ENCODE results near the gene SIX5.

DNA sequence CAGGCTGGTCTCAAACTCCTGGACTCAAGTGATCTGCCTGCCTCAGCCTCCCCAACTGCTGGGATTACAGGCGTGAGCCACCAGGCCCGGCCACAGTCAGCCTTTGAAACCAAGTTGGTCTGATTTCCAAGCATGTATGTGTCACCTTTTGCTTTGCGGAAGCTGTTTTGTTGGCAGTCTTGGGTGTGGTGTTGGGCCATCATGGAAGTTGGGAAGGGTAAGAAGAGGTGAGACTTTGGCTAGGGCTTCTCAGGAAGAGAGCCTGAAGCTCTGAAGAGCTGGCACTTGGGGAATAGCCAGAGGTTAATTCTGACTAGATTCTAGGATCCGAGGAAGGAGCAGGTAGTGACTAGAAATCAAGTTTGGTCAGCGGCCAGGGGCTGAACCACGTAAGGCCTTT, 43.2 kb upstream of the SIX5 start:
- TF ChIP-seq RFX5 (IDR thresholded peaks at IDR 0.05; ENCODE audit: low read depth, low read length), result no peak
- no peak for TF ChIP-seq MAX (CRISPR knock-in tag; IDR thresholded peaks at IDR 0.05)
- TF ChIP-seq EZH2 (IDR thresholded peaks at IDR 0.05; ENCODE audit: borderline replicate concordance, low read depth, low read length), result no peak
- TF ChIP-seq, protein P1, sequence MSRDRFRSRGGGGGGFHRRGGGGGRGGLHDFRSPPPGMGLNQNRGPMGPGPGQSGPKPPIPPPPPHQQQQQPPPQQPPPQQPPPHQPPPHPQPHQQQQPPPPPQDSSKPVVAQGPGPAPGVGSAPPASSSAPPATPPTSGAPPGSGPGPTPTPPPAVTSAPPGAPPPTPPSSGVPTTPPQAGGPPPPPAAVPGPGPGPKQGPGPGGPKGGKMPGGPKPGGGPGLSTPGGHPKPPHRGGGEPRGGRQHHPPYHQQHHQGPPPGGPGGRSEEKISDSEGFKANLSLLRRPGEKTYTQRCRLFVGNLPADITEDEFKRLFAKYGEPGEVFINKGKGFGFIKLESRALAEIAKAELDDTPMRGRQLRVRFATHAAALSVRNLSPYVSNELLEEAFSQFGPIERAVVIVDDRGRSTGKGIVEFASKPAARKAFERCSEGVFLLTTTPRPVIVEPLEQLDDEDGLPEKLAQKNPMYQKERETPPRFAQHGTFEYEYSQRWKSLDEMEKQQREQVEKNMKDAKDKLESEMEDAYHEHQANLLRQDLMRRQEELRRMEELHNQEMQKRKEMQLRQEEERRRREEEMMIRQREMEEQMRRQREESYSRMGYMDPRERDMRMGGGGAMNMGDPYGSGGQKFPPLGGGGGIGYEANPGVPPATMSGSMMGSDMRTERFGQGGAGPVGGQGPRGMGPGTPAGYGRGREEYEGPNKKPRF (IDR thresholded peaks at IDR 0.05; ENCODE audit: low read depth, low read length), result no peak
- TF ChIP-seq TEAD1 (CRISPR knock-in tag; IDR thresholded peaks at IDR 0.05), result no peak
- no peak for TF ChIP-seq NFXL1 (CRISPR knock-in tag; IDR thresholded peaks at IDR 0.05)
- no peak for TF ChIP-seq KAT2B (IDR thresholded peaks at IDR 0.05; ENCODE audit: low read depth, low read length)
- TF ChIP-seq JUND (IDR thresholded peaks at IDR 0.05; ENCODE audit: borderline replicate concordance, low read depth, low read length), result no peak
- TF ChIP-seq JUND (tag; IDR thresholded peaks at IDR 0.05; ENCODE audit: borderline replicate concordance, low read depth, low read length), result no peak
- TF ChIP-seq, protein P2, sequence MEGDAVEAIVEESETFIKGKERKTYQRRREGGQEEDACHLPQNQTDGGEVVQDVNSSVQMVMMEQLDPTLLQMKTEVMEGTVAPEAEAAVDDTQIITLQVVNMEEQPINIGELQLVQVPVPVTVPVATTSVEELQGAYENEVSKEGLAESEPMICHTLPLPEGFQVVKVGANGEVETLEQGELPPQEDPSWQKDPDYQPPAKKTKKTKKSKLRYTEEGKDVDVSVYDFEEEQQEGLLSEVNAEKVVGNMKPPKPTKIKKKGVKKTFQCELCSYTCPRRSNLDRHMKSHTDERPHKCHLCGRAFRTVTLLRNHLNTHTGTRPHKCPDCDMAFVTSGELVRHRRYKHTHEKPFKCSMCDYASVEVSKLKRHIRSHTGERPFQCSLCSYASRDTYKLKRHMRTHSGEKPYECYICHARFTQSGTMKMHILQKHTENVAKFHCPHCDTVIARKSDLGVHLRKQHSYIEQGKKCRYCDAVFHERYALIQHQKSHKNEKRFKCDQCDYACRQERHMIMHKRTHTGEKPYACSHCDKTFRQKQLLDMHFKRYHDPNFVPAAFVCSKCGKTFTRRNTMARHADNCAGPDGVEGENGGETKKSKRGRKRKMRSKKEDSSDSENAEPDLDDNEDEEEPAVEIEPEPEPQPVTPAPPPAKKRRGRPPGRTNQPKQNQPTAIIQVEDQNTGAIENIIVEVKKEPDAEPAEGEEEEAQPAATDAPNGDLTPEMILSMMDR (IDR thresholded peaks at IDR 0.05 in 2 of 3, conservative IDR thresholded peaks at IDR 0.05 in 1 of 3; ENCODE audit: insufficient read depth in 2 of 3, low read depth in 1 of 3, low read length in 3 of 3), result no peak
- no peak for TF ChIP-seq GATAD2A (IDR thresholded peaks at IDR 0.05)
- no peak for TF ChIP-seq RERE (CRISPR knock-in tag; IDR thresholded peaks at IDR 0.05; ENCODE audit: borderline replicate concordance)
- TF ChIP-seq LEF1 (IDR thresholded peaks at IDR 0.05), result no peak
- TF ChIP-seq TAF1 (IDR thresholded peaks at IDR 0.05; ENCODE audit: control insufficient read depth, extremely low read depth, insufficient read depth, low read length, severe bottlenecking), result no peak
- no peak for TF ChIP-seq SREBF2 (CRISPR knock-in tag; IDR thresholded peaks at IDR 0.05)
